Subcutaneous adipose tissue (tissue), 4 donors: ENCODE data around the gene EYA2. TPM values are rescaled to one million over a fixed set of nuclear protein-coding genes. Genes with fewer than 3 reads are reported as not detected.

ENCODE experiments used
- CTCF ChIP-seq: fragments of 450-650 bp; IDR thresholded peaks from one replicate; pipeline ENCODE4 v1.5.1; 2016; ENCODE audit warnings: low read depth, mild to moderate bottlenecking, control low read depth, antibody characterized with exemption, moderate library complexity
- total RNA-seq, 4 donors: library from RNA; depleted of rRNA; stranded (reverse); fragments of >200 nt; gene quantifications; one replicate each; pipeline ENCODE4 v1.1.0, GENCODE V29; 2016

Gene EYA2
- total RNA-seq, 4 donors from 2014 or later, result 1.3 to 4.7 (median 2.8) TPM

- TF ChIP-seq CTCF, result no peak
These were observed 40.2 kb downstream of the EYA2 start for GRCh38 chr20:46934746-46935287.

- TF ChIP-seq CTCF, result no peak
These were observed 40.9 kb downstream of the EYA2 start for GRCh38 chr20:46935394-46936017.

- no peak for TF ChIP-seq CTCF
These were observed 41.9 kb downstream of the EYA2 start for GRCh38 chr20:46936415-46937156.

- no peak for TF ChIP-seq CTCF
These were observed 42.5 kb downstream of the EYA2 start for GRCh38 chr20:46937157-46937523.

- no peak for TF ChIP-seq CTCF
These were observed 43.0 kb downstream of the EYA2 start for GRCh38 chr20:46937533-46938226.

- no peak for TF ChIP-seq CTCF
These were observed 43.8 kb downstream of the EYA2 start for GRCh38 chr20:46938434-46938833.
